Measurements from ENCODE around the gene KIF5C.

DNA sequence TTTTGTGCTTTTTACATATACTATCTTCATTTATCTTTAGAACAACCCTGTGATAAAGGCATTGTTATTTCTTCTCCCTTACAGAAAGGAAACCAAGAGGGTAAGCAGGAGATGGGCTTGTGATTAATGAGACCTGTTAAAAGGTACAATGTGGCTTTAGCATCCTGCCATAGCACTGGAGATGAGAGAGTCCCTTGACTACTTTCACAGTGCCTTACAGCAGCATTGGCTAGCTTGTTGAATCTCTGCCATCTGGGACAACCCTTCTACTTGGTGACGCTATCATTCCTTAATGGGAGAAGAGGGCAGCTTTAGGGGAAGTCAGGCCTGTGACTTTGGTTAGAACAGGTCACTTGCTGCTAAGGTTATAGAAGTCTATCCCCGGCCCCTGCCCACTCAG is 95.4 kb downstream of the KIF5C start:
- TF ChIP-seq EZH2 (IDR thresholded peaks at IDR 0.05) (no peak), POLR2AphosphoS5 (IDR thresholded peaks at IDR 0.05; ENCODE audit: borderline replicate concordance, low read depth, low read length) (no peak)

Measured in SK-N-MC (cell line).